ENCODE measurements around the gene SLC9A4.
A peak's percentile ranks its signal among the peaks of the same experiment; 100 is the strongest.

Gene SLC9A4

DNA sequence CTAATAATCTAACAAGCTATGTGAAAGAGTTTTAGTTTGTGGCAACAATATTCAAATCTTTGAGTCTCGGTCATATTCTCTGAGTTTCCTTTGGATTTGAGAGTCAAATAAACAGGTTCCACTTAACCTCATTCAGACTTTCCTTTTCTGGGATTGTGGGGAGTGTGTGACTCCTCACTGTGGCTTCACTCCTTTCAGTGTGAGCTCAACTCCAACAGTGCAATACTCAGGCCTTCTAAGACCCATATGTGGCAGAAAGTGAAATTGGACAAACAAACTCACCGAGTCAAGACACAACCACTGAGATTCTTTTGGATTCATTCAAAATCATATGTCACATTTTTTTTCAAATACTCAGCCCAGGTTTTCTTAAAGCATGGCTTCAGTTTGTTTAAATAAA is 25.4 kb downstream of the SLC9A4 start:
- no peak for DNase-seq (ENCODE audit: low spot score)

GRCh38 chr2:102499558-102499957 is 26.5 kb downstream of the SLC9A4 start:
- DNase-seq (ENCODE audit: low spot score), result no peak

DNA sequence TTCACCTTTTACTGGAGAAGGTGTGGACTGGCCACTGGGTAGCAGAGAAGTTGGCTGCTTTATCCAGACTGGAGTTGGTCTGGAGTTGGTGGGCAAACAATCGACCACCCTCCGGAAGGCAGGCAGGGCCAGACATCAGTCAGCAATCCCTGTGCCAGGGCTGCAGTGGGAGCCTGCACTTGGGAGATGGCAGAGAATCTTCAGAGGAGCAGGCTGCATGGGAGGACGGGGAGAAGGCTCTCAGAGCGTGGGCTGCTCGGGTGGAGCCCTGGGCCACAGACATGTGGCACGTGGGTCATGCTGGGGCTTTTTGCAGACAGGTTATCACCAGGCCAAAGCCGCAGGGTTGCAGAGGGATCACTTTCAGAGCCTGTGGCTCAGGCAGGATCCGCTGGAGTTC is 29.6 kb downstream of the SLC9A4 start:
- no peak for DNase-seq (ENCODE audit: low spot score)

GRCh38 chr2:102504833-102505232 is 31.8 kb downstream of the SLC9A4 start:
- DNase-seq (ENCODE audit: low spot score), result no peak

DNA sequence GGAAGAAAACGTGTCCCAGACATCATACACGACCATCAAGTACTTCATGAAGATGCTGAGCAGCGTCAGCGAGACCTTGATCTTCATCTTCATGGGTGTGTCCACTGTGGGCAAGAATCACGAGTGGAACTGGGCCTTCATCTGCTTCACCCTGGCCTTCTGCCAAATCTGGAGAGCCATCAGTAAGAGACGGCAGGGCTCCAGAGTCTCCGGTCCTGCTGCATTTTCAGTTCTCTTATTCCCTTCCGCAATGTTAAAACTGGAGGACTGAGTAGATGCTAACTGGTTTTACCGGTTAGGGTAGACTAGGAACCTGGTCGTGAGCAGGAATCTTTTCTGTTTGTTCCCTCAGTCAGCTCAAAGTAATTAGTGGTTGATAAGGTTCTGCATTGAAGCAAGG is 32.3 kb downstream of the SLC9A4 start:
- no peak for DNase-seq (ENCODE audit: low spot score)

DNA sequence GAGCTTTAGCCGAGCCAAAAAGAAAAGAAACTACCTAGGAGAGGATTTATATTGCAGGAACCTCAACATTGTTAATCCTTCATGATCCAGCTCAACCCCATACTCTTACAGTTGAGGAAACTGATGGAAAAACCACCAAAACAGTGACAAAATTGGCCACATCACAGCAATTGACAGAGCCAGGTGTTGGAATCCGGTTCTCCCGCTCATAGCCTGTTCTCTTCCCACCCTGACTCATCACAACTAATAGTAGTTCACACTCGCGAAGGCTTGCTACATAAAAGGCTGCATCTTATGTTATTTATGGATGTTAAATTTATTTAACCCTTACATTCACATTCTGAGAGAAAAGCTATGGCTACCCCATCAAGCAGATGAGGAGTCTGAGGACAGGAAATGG is 33.7 kb downstream of the SLC9A4 start:
- DNase-seq (ENCODE audit: low spot score), result no peak

- DNase-seq (ENCODE audit: low spot score), result no peak
Observed at GRCh38 chr2:102508863-102509262, 35.8 kb downstream of the SLC9A4 start.

DNA sequence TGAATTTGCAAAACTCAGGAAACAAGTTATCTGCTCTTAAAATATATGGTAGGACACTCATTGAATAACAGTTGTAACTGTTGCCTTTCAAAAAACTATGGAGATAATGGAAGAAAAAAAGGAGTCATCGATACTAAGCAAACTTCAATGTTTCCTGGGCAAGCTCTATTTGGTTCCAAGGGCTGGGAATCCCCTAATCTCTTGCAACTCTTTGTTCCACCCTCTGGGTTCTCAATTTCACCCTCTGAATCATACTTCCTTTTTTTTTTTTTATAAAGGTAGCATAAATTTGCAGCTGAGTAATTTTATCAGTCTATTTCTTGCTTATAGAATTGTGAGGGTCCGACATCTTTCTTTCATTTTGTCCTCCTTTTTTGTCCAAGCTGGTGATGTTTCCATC is 36.7 kb downstream of the SLC9A4 start:
- DNase-seq (ENCODE audit: low spot score), result no peak

- DNase-seq (ENCODE audit: low spot score), result no peak
Observed at GRCh38 chr2:102510791-102511575, 38.0 kb downstream of the SLC9A4 start.

GRCh38 chr2:102512161-102512560 is 39.1 kb downstream of the SLC9A4 start:
- no peak for DNase-seq (ENCODE audit: low spot score)

- no peak for DNase-seq (ENCODE audit: low spot score)
Observed at GRCh38 chr2:102513355-102513939, 40.4 kb downstream of the SLC9A4 start.

DNA sequence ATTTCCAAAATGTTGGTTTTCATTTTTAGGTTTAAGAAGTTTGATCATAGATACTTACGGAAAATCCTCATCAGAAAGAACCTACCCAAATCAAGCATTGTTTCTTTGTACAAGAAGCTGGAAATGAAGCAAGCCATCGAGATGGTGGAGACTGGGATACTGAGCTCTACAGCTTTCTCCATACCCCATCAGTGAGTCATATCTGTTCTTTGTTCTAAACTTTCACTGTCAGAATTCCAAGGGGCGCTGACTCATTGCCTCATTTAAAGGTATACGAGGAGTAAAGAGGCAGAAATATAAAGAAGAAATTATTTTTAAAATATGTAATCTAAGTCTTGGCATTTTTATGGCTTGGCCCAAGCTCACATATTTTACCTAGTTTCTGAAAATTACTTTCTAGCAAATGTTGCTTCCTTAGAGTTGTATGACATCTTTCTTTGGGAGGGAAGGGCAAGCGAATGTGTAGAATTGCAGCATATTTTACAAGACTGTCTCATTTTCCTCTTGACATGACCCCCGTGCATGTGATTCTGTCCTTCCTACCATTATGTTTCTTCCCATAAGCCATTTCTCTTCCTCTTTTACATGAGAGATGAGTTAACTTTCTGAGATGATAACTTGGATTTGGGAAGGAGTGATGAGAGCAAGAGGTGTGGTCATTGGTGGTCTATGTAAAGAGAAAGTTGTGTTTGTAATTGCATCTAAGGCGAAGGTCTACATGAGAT is 41.2 kb downstream of the SLC9A4 start:
- DNase-seq (ENCODE audit: low spot score), result no peak

DNA sequence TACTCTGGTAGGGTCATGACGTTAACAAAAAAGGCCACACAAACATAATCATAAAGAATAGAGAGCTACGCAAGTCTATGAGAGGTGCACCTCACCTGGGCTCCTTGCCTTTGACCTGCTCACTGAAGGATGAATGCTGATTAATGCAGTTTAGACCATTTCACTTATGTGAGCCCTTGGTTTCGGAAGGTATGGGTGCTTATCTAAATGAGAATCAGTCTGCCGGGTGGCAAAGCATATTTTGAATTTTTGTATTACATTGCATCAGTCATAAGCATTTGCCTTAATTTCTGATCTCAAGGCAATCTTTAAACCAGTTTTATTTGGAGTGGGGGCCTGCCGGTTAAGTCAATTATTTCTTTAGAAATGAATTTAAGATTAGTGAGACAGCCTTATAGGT is 42.8 kb downstream of the SLC9A4 start:
- no peak for DNase-seq (ENCODE audit: low spot score)

DNA sequence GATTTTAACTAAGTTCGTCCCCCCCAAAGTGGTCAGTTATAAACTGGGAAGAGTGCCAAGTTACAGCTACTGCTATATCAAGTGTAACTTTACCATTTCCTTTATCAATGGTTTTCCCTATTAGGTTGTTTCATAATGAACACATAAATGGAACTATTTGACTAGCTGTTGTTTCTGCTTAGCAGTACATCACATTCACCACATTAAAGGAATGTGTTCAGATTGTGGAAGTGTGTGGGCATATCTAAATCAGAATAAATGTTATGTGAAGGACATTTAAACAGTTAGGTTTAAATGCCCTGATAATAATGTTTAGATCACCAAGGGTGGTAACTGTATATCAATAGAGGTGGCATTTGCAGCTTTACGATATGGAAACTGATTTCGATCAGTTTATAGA is 45.1 kb downstream of the SLC9A4 start:
- no peak for DNase-seq (ENCODE audit: low spot score)

GRCh38 chr2:102520009-102520408 is 47.0 kb downstream of the SLC9A4 start:
- DNase-seq (ENCODE audit: low spot score), result peak; percentile 8

DNA sequence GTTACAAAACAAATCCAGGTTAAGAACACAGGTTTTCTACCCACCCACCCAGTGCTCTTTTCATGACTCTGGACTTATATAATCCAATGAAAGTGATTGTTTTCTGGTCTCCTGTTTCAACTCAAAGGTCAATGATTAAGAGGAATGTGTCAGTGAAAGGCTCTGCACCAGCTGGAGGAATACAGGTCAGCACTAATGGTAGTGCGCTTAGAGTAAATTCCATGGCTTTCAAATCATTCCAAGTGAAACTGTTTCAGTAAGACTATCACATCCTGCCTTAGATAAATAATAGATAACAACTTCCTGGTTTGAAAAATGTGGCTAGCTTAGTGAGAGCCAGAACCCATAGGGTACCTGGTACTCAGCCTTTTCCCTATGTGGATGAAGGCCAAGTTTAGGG is 47.8 kb downstream of the SLC9A4 start:
- no peak for DNase-seq (ENCODE audit: low spot score)

GRCh38 chr2:102522162-102522561 is 49.1 kb downstream of the SLC9A4 start:
- no peak for DNase-seq (ENCODE audit: low spot score)

GRCh38 chr2:102522890-102523289 is 49.9 kb downstream of the SLC9A4 start:
- no peak for DNase-seq (ENCODE audit: low spot score)

DNA sequence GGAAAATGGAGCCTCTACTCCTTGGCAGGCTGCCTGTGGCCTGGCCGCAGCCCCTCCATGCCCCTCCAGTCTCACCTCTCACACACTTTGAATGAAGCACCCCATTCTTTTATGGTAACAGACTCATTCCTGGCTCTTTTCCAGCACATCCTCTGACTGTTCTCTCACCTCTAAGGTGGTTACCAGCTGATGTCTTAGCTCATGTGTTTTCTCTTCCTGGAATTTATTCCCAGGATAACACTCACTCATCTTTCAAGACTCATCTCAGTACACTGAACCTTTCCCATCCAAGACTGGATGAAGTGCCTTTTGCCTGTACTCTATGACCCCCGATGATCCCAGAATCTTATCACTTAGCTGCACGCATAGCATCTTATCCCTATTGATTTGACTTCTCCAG is 50.6 kb downstream of the SLC9A4 start:
- DNase-seq (ENCODE audit: low spot score), result no peak

DNA sequence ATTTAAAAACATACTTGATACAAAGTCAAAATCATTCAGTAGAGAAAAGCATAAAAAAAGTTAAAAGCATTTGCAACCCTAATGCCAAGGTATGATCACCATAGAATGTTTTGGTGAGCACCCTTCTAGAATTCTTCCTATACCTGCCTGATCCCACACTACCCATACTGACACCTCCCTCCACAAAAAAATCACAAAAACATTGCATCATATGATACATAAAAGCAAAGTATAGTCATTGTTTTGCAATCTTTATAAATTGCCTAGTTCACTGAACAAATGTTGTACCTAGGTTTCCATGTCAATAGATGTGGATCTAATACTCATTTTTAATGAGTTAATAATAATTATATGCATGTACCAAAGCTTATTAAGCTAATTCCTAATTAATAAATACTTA is 54.1 kb downstream of the SLC9A4 start:
- no peak for DNase-seq (ENCODE audit: low spot score)

DNA sequence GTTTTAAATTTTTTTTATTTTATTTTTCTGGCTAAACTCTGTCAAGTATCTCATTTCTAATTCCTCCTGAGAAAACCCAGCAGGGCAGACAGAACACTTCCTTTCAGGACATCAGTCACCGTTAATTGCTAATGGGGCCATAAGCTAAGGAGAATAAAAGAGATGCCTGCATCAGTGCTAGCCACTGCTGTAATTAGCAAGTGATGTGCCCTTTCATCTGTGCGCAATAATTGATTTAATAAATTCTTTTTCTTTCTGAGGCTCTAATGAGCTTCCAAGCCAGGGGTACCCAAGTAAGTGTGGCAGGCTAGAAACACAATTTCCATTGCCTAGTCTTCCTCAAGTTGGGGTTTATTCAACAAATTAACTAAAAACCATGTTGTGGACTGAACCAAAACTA is 65.5 kb downstream of the SLC9A4 start:
- no peak for DNase-seq (ENCODE audit: low spot score)

- no peak for DNase-seq (ENCODE audit: low spot score)
Observed at GRCh38 chr2:102540882-102541281, 67.9 kb downstream of the SLC9A4 start.

- DNase-seq (ENCODE audit: low spot score), result no peak
Observed at GRCh38 chr2:102544182-102544581, 71.2 kb downstream of the SLC9A4 start.
